Right ventricle myocardium superior (tissue), 1 donor: ENCODE measurements around the gene FUCA1. TPM values are rescaled to one million over a fixed set of nuclear protein-coding genes. Genes with fewer than 3 reads are reported as not detected.

ENCODE experiments used
- ATAC-seq: fragments of 200-7000 bp; cut with Tn5 transposase; one replicate; pipeline ENCODE4 v1.9.1; 2020; ENCODE audit warnings: mild to moderate bottlenecking; ENCODE audit not compliant: poor library complexity
- DNase-seq: peaks from one replicate; pipeline ENCODE4 v3.0.0-alpha.2; 2020
- intact Hi-C: fragments of 100-400 bp; cut with DNase I; formaldehyde crosslinking; loops from one replicate; pipeline ENCODE4 v1.11.2; 2022
- total RNA-seq: library from RNA; stranded (reverse); fragmentation: NEBNext Ultra II Directional; extraction: Animal tissue kit (Norgen Biotek cat#: 25700); gene quantifications from one replicate; pipeline ENCODE4 v1.2.1, GENCODE V29; 2021
- donor health status: DM: no; HTN: yes; CAD: no; lungs with severe emphysema.

FUCA1 gene
- total RNA-seq, 1 donor from 2014 or later, result 12.3 TPM

DNA sequence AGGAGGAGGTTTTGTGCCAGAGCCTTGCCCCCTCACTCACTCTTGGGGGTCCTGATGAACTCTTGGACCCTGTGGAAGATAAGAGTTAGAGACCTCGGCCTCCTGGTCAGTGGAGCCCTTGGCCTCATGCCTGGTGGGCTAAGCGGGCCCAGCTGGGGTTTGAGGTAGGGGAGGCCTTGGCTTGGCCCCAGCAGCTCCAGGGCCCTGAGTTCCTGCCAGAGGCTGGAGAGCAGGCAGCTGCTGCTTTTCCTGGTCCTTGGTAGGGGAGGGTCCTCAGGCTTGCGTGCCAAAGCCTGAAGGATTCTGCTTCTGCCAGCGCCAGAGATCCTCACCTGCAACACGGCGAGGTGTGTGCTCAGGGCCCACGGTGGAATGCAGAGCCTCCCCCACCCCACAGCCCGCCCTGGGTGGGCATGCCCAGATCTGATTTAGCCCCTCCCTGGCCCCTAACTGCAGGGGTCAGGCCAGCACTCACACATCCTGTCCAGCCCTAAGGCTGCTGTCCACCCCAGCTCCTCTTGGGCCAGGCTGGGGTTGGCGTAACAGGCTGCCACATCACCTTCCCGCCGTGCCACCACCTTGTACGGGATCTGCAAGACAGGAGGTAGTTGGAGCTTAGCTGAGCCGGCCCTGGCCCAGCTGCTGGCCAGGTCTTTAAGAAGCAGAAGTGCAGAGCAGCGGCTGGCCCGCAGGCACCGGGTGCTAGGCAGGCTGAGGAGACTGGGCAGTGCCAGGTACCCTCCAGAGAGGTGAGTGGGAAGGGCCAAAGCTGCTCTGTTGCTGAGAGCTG is 72.2 kb downstream of the FUCA1 start:
- intact Hi-C loops, result no loop called here
- ATAC-seq (no peak), DNase-seq (no peak)

Other genes starting within 250 kb of the FUCA1 start
- gene RPL11, start 176.5 kb downstream of the FUCA1 start, total RNA-seq, result 570 TPM
- gene ELOA, start 124.8 kb downstream of the FUCA1 start, total RNA-seq, result 34.5 TPM
- gene PITHD1, start 89.9 kb downstream of the FUCA1 start, total RNA-seq, result 43.8 TPM
- 26.8 TPM for gene LYPLA2, start 77.1 kb downstream of the FUCA1 start, total RNA-seq
- 5.3 TPM for gene GALE, start 67.5 kb downstream of the FUCA1 start, total RNA-seq
- gene HMGCL, start 42.9 kb downstream of the FUCA1 start, total RNA-seq, result 34.3 TPM
- gene CNR2, start 45.1 kb upstream of the FUCA1 start, total RNA-seq, result not detected
- gene PNRC2, start 91.5 kb upstream of the FUCA1 start, total RNA-seq, result 74.2 TPM
- gene SRSF10, start 112.0 kb upstream of the FUCA1 start, total RNA-seq, result 51.9 TPM
- gene MYOM3, start 243.8 kb upstream of the FUCA1 start, total RNA-seq, result 396 TPM